KOPT-K1 (cell line): Measurements from ENCODE around the gene MINDY3.

Source experiments
- H3K27ac ChIP-seq: fragments of 200-600 bp; sonication (generic); 2 replicates; pipeline ENCODE4 v1.5.1; 2016; ENCODE audit warnings: antibody characterized with exemption, mild to moderate bottlenecking, low read depth, low read length; ENCODE audit not compliant: poor library complexity, severe bottlenecking
- H3K36me3 ChIP-seq: fragments of 200-600 bp; sonication (generic); 2 replicates; pipeline ENCODE4 v1.5.1; 2017; ENCODE audit warnings: antibody characterized with exemption, mild to moderate bottlenecking, low read length, moderate library complexity; ENCODE audit not compliant: insufficient read depth
- H3K9me3 ChIP-seq: fragments of 200-600 bp; sonication (generic); 2 replicates; pipeline ENCODE4 v1.5.1; 2017; ENCODE audit warnings: antibody characterized with exemption, low read length, mild to moderate bottlenecking; ENCODE audit not compliant: insufficient read depth, poor library complexity, severe bottlenecking

The MINDY3 gene

GRCh38 chr10:15843695-15844094, 16.6 kb downstream of the MINDY3 start:
- Histone ChIP-seq H3K36me3 (peaks cover 9% of the 10 kb centered on the region; the same call in 1 of the 2 replicates), H3K9me3 (no peaks in the 10 kb centered on the region), H3K27ac (no peak overlapping the region)

- Histone ChIP-seq H3K36me3 (peaks cover 2% of the 10 kb centered on the region; the same call in 1 of the 2 replicates), H3K9me3 (no peaks in the 10 kb centered on the region), H3K27ac (no peak overlapping the region)
These were observed 17.6 kb downstream of the MINDY3 start for GRCh38 chr10:15842556-15843169.

DNA sequence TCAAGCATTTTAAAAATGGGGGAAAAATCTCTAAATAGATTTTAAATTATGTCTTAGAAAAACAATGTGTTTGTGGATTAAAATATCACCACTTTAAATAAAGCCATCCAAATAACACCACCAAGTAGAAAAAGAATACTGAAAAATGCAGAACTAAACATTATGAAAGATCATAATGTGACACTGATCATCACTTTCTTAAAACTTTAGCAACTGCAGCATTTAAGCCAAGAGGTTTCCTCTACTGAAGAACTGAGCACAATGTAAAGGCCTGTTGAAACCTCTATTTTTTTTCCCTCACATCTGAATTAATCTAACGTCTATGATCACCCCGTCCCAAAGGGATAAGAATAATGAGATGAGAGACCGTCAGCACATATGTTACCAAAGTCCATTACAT, 18.6 kb downstream of the MINDY3 start:
- Histone ChIP-seq H3K9me3 (no peaks in the 10 kb centered on the region), H3K36me3 (no peaks in the 10 kb centered on the region; the same call in 1 of the 2 replicates), H3K27ac (no peak overlapping the region)

GRCh38 chr10:15836807-15837206, 23.5 kb downstream of the MINDY3 start:
- no peaks in the 10 kb centered on the region for H3K9me3 ChIP-seq
- peaks cover 15% of the 10 kb centered on the region for H3K36me3 ChIP-seq
- H3K27ac ChIP-seq: no peak overlapping the region

DNA sequence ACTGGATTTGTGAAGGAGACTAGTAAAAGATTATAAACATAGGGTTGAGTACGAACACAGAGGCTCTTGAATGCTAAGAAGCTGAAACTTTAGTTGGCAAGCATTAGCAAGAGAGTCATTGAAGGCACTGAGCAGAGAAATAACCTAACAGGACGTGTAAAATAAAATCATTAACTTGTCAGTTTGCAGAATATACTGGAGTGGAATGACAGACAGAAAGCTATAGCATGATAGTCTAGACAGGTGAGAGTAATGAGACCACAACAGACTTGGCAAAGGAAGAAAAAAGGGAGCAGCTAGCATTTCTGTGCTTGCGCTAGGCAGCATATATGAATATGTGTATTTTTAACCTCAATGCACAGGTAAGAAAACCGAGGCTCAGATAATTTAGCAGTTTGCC, 30.8 kb downstream of the MINDY3 start:
- Histone ChIP-seq H3K27ac (no peak overlapping the region), H3K36me3 (peaks cover 63% of the 10 kb centered on the region), H3K9me3 (no peaks in the 10 kb centered on the region)

GRCh38 chr10:15824498-15824897, 35.8 kb downstream of the MINDY3 start:
- Histone ChIP-seq H3K27ac (no peak overlapping the region), H3K36me3 (peaks cover 59% of the 10 kb centered on the region), H3K9me3 (no peaks in the 10 kb centered on the region)

DNA sequence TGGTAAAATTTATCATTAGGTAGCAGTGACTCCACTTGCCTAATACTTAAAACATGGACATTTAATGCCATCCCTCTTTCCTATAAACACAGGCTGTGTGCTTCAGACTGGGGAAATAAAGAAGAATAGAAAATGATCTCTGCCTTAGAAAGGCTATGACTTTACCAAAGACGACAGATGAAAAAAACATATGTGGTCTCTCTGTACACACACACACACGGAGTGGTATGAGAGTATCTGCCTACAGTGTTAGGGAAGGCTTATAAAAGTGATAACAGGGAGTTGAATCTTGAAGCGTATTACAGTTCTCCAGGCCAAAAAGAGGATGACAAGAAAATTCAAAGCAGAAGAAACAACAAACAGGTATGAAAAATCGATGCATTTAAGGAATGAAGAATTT, 38.2 kb downstream of the MINDY3 start:
- Histone ChIP-seq H3K27ac (no peak overlapping the region), H3K36me3 (peaks cover 55% of the 10 kb centered on the region), H3K9me3 (no peaks in the 10 kb centered on the region)

- H3K36me3 ChIP-seq: peaks cover 55% of the 10 kb centered on the region
- no peaks in the 10 kb centered on the region for H3K9me3 ChIP-seq
- H3K27ac ChIP-seq: no peak overlapping the region
These were observed 39.1 kb downstream of the MINDY3 start for GRCh38 chr10:15821046-15821683.

GRCh38 chr10:15817409-15818046, 42.8 kb downstream of the MINDY3 start:
- no peak overlapping the region for H3K27ac ChIP-seq

GRCh38 chr10:15815242-15815885, 44.9 kb downstream of the MINDY3 start:
- H3K36me3 ChIP-seq: peaks cover 37% of the 10 kb centered on the region
- no peak overlapping the region for H3K27ac ChIP-seq
- H3K9me3 ChIP-seq: no peaks in the 10 kb centered on the region

More at GRCh38 chr10:15817409-15818046, 42.8 kb downstream of the MINDY3 start:
- H3K36me3 ChIP-seq: peaks cover 53% of the 10 kb centered on the region
- no peaks in the 10 kb centered on the region for H3K9me3 ChIP-seq

GRCh38 chr10:15814565-15814964, 45.7 kb downstream of the MINDY3 start:
- H3K9me3 ChIP-seq: no peaks in the 10 kb centered on the region
- H3K27ac ChIP-seq: no peak overlapping the region
- peaks cover 29% of the 10 kb centered on the region for H3K36me3 ChIP-seq

DNA sequence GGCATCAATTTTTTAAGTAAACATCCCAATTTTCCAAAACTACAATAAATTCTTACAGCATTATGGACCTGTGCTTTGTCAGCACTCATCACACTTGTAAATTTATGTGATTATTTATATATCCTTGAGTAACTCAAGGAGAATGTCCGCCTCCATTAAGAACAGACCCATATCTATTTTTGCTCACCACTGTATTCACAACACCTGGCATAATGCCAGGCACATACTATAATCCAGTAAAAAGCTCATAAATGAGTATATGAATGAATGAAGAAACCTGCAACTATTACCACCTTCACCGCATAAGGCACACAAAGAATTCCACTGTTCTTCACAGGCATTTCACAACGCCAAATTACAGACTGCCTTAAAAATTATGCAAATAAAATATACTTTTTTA, 46.9 kb downstream of the MINDY3 start:
- Histone ChIP-seq H3K9me3 (no peaks in the 10 kb centered on the region), H3K27ac (no peak overlapping the region)

DNA sequence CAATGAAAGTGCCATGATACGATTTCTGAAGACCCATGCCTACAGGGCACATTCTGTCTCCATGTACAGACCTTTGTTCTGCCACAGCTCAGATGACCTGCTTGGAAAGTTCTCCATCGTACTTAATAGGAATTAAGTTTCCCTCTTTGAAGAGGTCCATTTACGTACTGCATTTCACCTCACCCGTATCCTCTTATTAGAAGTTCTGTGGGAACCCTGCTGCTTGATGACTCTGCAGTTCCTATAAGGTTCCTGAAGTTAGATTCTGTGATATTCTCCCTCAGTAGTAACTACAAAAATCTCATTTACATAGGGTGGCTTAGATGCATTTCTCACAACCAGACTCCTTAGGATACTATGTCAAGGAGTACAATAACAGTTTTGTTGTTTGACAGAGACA, 50.9 kb downstream of the MINDY3 start:
- no peaks in the 10 kb centered on the region for H3K9me3 ChIP-seq
- H3K27ac ChIP-seq: no peak overlapping the region
- H3K36me3 ChIP-seq: peaks cover 31% of the 10 kb centered on the region

More for the DNA sequence above, 46.9 kb downstream of the MINDY3 start:
- H3K36me3 ChIP-seq: peaks cover 24% of the 10 kb centered on the region

- H3K27ac ChIP-seq: no peak overlapping the region
- no peaks in the 10 kb centered on the region for H3K9me3 ChIP-seq
- H3K36me3 ChIP-seq: peaks cover 32% of the 10 kb centered on the region
These were observed 52.0 kb downstream of the MINDY3 start for GRCh38 chr10:15808204-15808797.
